ENCODE results near the gene TNPO2.

TNPO2 gene

GRCh38 chr19:12769689-12770088 is 46.0 kb upstream of the TNPO2 start:
- H3K4me2 ChIP-seq (ENCODE audit: low read depth, low read length, poor library complexity, severe bottlenecking), result no peak overlapping the region
- no peak overlapping the region for H2AFZ ChIP-seq (ENCODE audit: low read length)
- no peaks in the 10 kb centered on the region for H3K9me2 ChIP-seq (replicated peaks; ENCODE audit: low read depth, low read length)
- H3K9me3 ChIP-seq (ENCODE audit: insufficient read depth, low read depth, low read length), result no peaks in the 10 kb centered on the region
- H3K27me3 ChIP-seq (ENCODE audit: insufficient read depth, low read length, poor library complexity, severe bottlenecking), result no peaks in the 10 kb centered on the region
- H3K36me3 ChIP-seq (ENCODE audit: insufficient read depth, low read length), result no peaks in the 10 kb centered on the region
- H3K9ac ChIP-seq (ENCODE audit: low read depth, low read length, poor library complexity, severe bottlenecking), result no peak overlapping the region
- H3K4me3 ChIP-seq (ENCODE audit: low read length, poor library complexity, severe bottlenecking), result no peak overlapping the region
- no peaks in the 10 kb centered on the region for H4K20me1 ChIP-seq (ENCODE audit: insufficient read depth, low read length, poor library complexity, severe bottlenecking)
- TF ChIP-seq EZH2phosphoT487 (IDR thresholded peaks at IDR 0.05; ENCODE audit: borderline replicate concordance), result no peak
- TF ChIP-seq CTCF (conservative IDR thresholded peaks at IDR 0.05; ENCODE audit: low read length), result no peak
- H3F3A ChIP-seq (ENCODE audit: low read depth), result no peaks in the 10 kb centered on the region
- no peaks in the 10 kb centered on the region for H3K4me1 ChIP-seq (ENCODE audit: insufficient read depth, low read length, poor library complexity, severe bottlenecking)
- no peaks in the 10 kb centered on the region for H3K79me2 ChIP-seq (ENCODE audit: insufficient read depth, low read length)

GRCh38 chr19:12767666-12768065 is 43.9 kb upstream of the TNPO2 start:
- Histone ChIP-seq H3K4me1 (ENCODE audit: insufficient read depth, low read length, poor library complexity, severe bottlenecking) (no peaks in the 10 kb centered on the region), H3K9me3 (ENCODE audit: insufficient read depth, low read depth, low read length) (no peaks in the 10 kb centered on the region), H3K4me2 (ENCODE audit: low read depth, low read length, poor library complexity, severe bottlenecking) (no peak overlapping the region), H3K36me3 (ENCODE audit: insufficient read depth, low read length) (no peaks in the 10 kb centered on the region), H3K27me3 (ENCODE audit: insufficient read depth, low read length, poor library complexity, severe bottlenecking) (no peaks in the 10 kb centered on the region), H3K79me2 (ENCODE audit: insufficient read depth, low read length) (no peaks in the 10 kb centered on the region), H3K9ac (ENCODE audit: low read depth, low read length, poor library complexity, severe bottlenecking) (no peak overlapping the region), H3K4me3 (ENCODE audit: low read length, poor library complexity, severe bottlenecking) (no peak overlapping the region), H2AFZ (ENCODE audit: low read length) (no peak overlapping the region), H3K9me2 (replicated peaks; ENCODE audit: low read depth, low read length) (no peaks in the 10 kb centered on the region), H3F3A (ENCODE audit: low read depth) (no peaks in the 10 kb centered on the region), H4K20me1 (ENCODE audit: insufficient read depth, low read length, poor library complexity, severe bottlenecking) (no peaks in the 10 kb centered on the region)
- TF ChIP-seq EZH2phosphoT487 (IDR thresholded peaks at IDR 0.05; ENCODE audit: borderline replicate concordance) (no peak), CTCF (conservative IDR thresholded peaks at IDR 0.05; ENCODE audit: low read length) (no peak)

- H3K9me2 ChIP-seq (replicated peaks; ENCODE audit: low read depth, low read length), result no peaks in the 10 kb centered on the region
- H3K4me3 ChIP-seq (ENCODE audit: low read length, poor library complexity, severe bottlenecking), result no peak overlapping the region
- no peaks in the 10 kb centered on the region for H3K9me3 ChIP-seq (ENCODE audit: insufficient read depth, low read depth, low read length)
- no peaks in the 10 kb centered on the region for H3F3A ChIP-seq (ENCODE audit: low read depth)
- no peak overlapping the region for H3K4me2 ChIP-seq (ENCODE audit: low read depth, low read length, poor library complexity, severe bottlenecking)
- no peaks in the 10 kb centered on the region for H3K4me1 ChIP-seq (ENCODE audit: insufficient read depth, low read length, poor library complexity, severe bottlenecking)
- no peaks in the 10 kb centered on the region for H3K79me2 ChIP-seq (ENCODE audit: insufficient read depth, low read length)
- H4K20me1 ChIP-seq (ENCODE audit: insufficient read depth, low read length, poor library complexity, severe bottlenecking), result no peaks in the 10 kb centered on the region
- no peaks in the 10 kb centered on the region for H3K36me3 ChIP-seq (ENCODE audit: insufficient read depth, low read length)
- no peak for TF ChIP-seq CTCF (conservative IDR thresholded peaks at IDR 0.05; ENCODE audit: low read length)
- TF ChIP-seq EZH2phosphoT487 (IDR thresholded peaks at IDR 0.05; ENCODE audit: borderline replicate concordance), result no peak
- no peaks in the 10 kb centered on the region for H3K27me3 ChIP-seq (ENCODE audit: insufficient read depth, low read length, poor library complexity, severe bottlenecking)
- H2AFZ ChIP-seq (ENCODE audit: low read length), result no peak overlapping the region
- no peak overlapping the region for H3K9ac ChIP-seq (ENCODE audit: low read depth, low read length, poor library complexity, severe bottlenecking)
These were observed 43.4 kb upstream of the TNPO2 start for GRCh38 chr19:12767150-12767549.
